OCI-LY7 (cell line): ENCODE data around the gene ARHGEF16.

Source experiments
- EZH2phosphoT487 ChIP-seq: fragments of 200-600 bp; sonication (generic); IDR thresholded peaks from 2 replicates; pipeline ENCODE4 v1.6.1; 2018; ENCODE audit warnings: low read depth, borderline replicate concordance, mild to moderate bottlenecking, mixed run types, antibody characterized with exemption, low read length, moderate library complexity, mixed read lengths
- TF ChIP-seq, protein P1 (sequence below): fragments of 200-600 bp; sonication (generic); conservative IDR thresholded peaks from 2 replicates; pipeline ENCODE4 v1.5.1; 2014; ENCODE audit warnings: mild to moderate bottlenecking, antibody characterized with exemption, low read length, moderate library complexity, mixed read lengths

- TF ChIP-seq, protein P1, sequence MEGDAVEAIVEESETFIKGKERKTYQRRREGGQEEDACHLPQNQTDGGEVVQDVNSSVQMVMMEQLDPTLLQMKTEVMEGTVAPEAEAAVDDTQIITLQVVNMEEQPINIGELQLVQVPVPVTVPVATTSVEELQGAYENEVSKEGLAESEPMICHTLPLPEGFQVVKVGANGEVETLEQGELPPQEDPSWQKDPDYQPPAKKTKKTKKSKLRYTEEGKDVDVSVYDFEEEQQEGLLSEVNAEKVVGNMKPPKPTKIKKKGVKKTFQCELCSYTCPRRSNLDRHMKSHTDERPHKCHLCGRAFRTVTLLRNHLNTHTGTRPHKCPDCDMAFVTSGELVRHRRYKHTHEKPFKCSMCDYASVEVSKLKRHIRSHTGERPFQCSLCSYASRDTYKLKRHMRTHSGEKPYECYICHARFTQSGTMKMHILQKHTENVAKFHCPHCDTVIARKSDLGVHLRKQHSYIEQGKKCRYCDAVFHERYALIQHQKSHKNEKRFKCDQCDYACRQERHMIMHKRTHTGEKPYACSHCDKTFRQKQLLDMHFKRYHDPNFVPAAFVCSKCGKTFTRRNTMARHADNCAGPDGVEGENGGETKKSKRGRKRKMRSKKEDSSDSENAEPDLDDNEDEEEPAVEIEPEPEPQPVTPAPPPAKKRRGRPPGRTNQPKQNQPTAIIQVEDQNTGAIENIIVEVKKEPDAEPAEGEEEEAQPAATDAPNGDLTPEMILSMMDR: no peak
- TF ChIP-seq EZH2phosphoT487: no peak
Measured at GRCh38 chr1:3463408-3463863, 9.0 kb downstream of the ARHGEF16 start.
